Neuronal stem cell (in vitro differentiated cells): ENCODE results near the gene TNPO2.

ENCODE experiments used
- DNase-seq: peaks from one replicate; pipeline ENCODE4 v3.0.0-alpha.2; 2013; ENCODE audit warnings: low spot score
- H2AFZ ChIP-seq: one replicate; pipeline ENCODE4 v1.6.1; 2013; ENCODE audit warnings: mild to moderate bottlenecking, low read length, inconsistent platforms
- H2AK5ac ChIP-seq: 2 replicates; pipeline ENCODE4 v1.6.1; 2013; ENCODE audit warnings: low read depth, mild to moderate bottlenecking, inconsistent platforms, low read length, moderate library complexity, mixed read lengths
- H2BK120ac ChIP-seq: 2 replicates; pipeline ENCODE4 v1.6.1; 2013; ENCODE audit warnings: low read depth, mild to moderate bottlenecking, inconsistent platforms, low read length, moderate library complexity, mixed read lengths
- H2BK12ac ChIP-seq: one replicate; pipeline ENCODE4 v1.6.1; 2013; ENCODE audit warnings: low read length, inconsistent platforms
- H2BK15ac ChIP-seq: 2 replicates; pipeline ENCODE4 v1.6.1; 2013; ENCODE audit warnings: mild to moderate bottlenecking, low read length, inconsistent platforms, mixed read lengths
- H2BK5ac ChIP-seq: one replicate; pipeline ENCODE4 v1.6.1; 2013; ENCODE audit warnings: inconsistent platforms, mild to moderate bottlenecking, low read length, moderate library complexity
- H3K14ac ChIP-seq: one replicate; pipeline ENCODE4 v1.6.1; 2013; ENCODE audit warnings: low read length, inconsistent platforms
- H3K18ac ChIP-seq: 2 replicates; pipeline ENCODE4 v1.6.1; 2013; ENCODE audit warnings: low read length, inconsistent platforms
- H3K23ac ChIP-seq: 2 replicates; pipeline ENCODE4 v1.6.1; 2013; ENCODE audit warnings: low read depth, mild to moderate bottlenecking, mixed read lengths, low read length, inconsistent platforms; ENCODE audit not compliant: poor library complexity
- H3K27ac ChIP-seq: replicated peaks from 3 replicates; pipeline ENCODE4 v1.5.1; 2013; ENCODE audit warnings: low read length, inconsistent platforms
- H3K27me3 ChIP-seq, 3 experiments: 2 replicates each; pipeline ENCODE4 v1.6.1; 2013; ENCODE audit warnings: low read length in 3 of 3, mild to moderate bottlenecking in 2 of 3, inconsistent platforms in 1 of 3, low read depth in 1 of 3, mixed read lengths in 1 of 3, moderate library complexity in 1 of 3; ENCODE audit not compliant: control insufficient read depth in 3 of 3, insufficient read depth in 3 of 3
- H3K36me3 ChIP-seq, 2 donors: replicated peaks in 1 of 2; 2 replicates each; pipeline ENCODE4 v1.6.1; 2013; ENCODE audit warnings: low read length in 2 of 2; ENCODE audit not compliant: control insufficient read depth in 2 of 2, insufficient read depth in 2 of 2
- H3K4ac ChIP-seq: 2 replicates; pipeline ENCODE4 v1.6.1; 2013; ENCODE audit warnings: inconsistent platforms, mild to moderate bottlenecking, low read length, moderate library complexity
- H3K4me1 ChIP-seq, 2 donors: 1 replicate in 1 of 2; 2 replicates in 1 of 2; pipeline ENCODE4 v1.6.1; 2013; ENCODE audit warnings: low read length in 2 of 2, low read depth in 1 of 2; ENCODE audit not compliant: control insufficient read depth in 2 of 2, insufficient read depth in 1 of 2
- H3K4me2 ChIP-seq: one replicate; pipeline ENCODE4 v1.6.1; 2013; ENCODE audit warnings: mild to moderate bottlenecking, low read length, inconsistent platforms; ENCODE audit not compliant: insufficient read depth, poor library complexity, severe bottlenecking
- H3K4me3 ChIP-seq, 2 donors: 2 replicates each; pipeline ENCODE4 v1.5.1; 2013; ENCODE audit warnings: low read length in 2 of 2, mild to moderate bottlenecking in 2 of 2, inconsistent platforms in 1 of 2, moderate library complexity in 1 of 2
- H3K79me1 ChIP-seq: one replicate; pipeline ENCODE4 v1.6.1; 2013; ENCODE audit warnings: low read depth, mild to moderate bottlenecking, inconsistent platforms, low read length, moderate library complexity
- H3K9ac ChIP-seq: one replicate; pipeline ENCODE4 v1.6.1; 2013; ENCODE audit warnings: mild to moderate bottlenecking, low read depth, low read length, inconsistent platforms; ENCODE audit not compliant: poor library complexity
- H3K9me3 ChIP-seq, 2 donors: replicated peaks in 1 of 2; 2 replicates each; pipeline versions ENCODE3 to v1.6.1; 2013; ENCODE audit warnings: low read length in 2 of 2, mild to moderate bottlenecking in 2 of 2, inconsistent platforms in 1 of 2, low read depth in 1 of 2, mixed read lengths in 1 of 2, moderate library complexity in 1 of 2; ENCODE audit not compliant: control insufficient read depth in 2 of 2, insufficient read depth in 1 of 2
- H4K8ac ChIP-seq: one replicate; pipeline ENCODE4 v1.6.1; 2013; ENCODE audit warnings: low read depth, mild to moderate bottlenecking, inconsistent platforms, low read length, moderate library complexity
- H4K91ac ChIP-seq: one replicate; pipeline ENCODE4 v1.6.1; 2013; ENCODE audit warnings: low read length, low read depth, mild to moderate bottlenecking, inconsistent platforms; ENCODE audit not compliant: poor library complexity
- WGBS, 2 donors: extraction: QIAGEN DNeasy Blood & Tissue Kit; methylation state at CpG; one replicate each; pipeline ENCODE4 v1.1.7; 2013; ENCODE audit warnings: missing lambda C conversion rate in 2 of 2, mixed read lengths in 1 of 2; ENCODE audit not compliant: insufficient read length in 2 of 2, insufficient replicate concordance in 1 of 2; ENCODE audit errors: extremely low coverage in 2 of 2; 5-methylcytosine and 5-hydroxymethylcytosine counted together

TNPO2 gene

GRCh38 chr19:12695514-12695913 lies 28.2 kb downstream of the TNPO2 start:
- Histone ChIP-seq H3K36me3 (peaks cover 15 to 25% of the 10 kb centered on the region in 2 donors), H3K23ac (no peak overlapping the region), H3K14ac (no peak overlapping the region), H3K4ac (no peak overlapping the region), H2BK5ac (no peak overlapping the region), H3K27me3 (no peaks in the 10 kb centered on the region), H2BK120ac (no peak overlapping the region), H3K9me3 (no peaks in the 10 kb centered on the region), H4K8ac (no peak overlapping the region), H3K18ac (no peak overlapping the region), H3K79me1 (peaks cover 2% of the 10 kb centered on the region), H3K4me2 (peak overlapping the region; percentile 98), H2BK15ac (no peak overlapping the region), H3K9ac (peak overlapping the region; percentile 39), H2AK5ac (no peak overlapping the region), H4K91ac (no peak overlapping the region), H2AFZ (peak overlapping the region; percentile 97), H2BK12ac (no peak overlapping the region), H3K4me3 (peak overlapping the region in 1 of 2 donors; percentile 99), H3K27ac (no peak overlapping the region), H3K4me1 (peaks cover 3% of the 10 kb centered on the region in 2 donors)
- no peak for DNase-seq
- no CpG with 5 or more reads among the region's 1 CpG for WGBS, 2 donors

GRCh38 chr19:12695096-12695495 lies 28.6 kb downstream of the TNPO2 start:
- H2BK12ac ChIP-seq, result no peak overlapping the region
- peaks cover 2% of the 10 kb centered on the region for H3K79me1 ChIP-seq
- no peak for DNase-seq
- no peak overlapping the region for H2BK5ac ChIP-seq
- peaks cover 13 to 21% of the 10 kb centered on the region in 2 donors for H3K36me3 ChIP-seq
- no peak overlapping the region for H2BK120ac ChIP-seq
- H3K4me1 ChIP-seq, result peaks cover 3% of the 10 kb centered on the region in 2 donors
- no peak overlapping the region for H3K9ac ChIP-seq
- no peak overlapping the region for H3K18ac ChIP-seq
- no CpG with 5 or more reads among the region's 2 CpGs for WGBS, 2 donors
- H2BK15ac ChIP-seq, result no peak overlapping the region
- H3K9me3 ChIP-seq, result no peaks in the 10 kb centered on the region
- no peak overlapping the region for H3K27ac ChIP-seq
- H3K14ac ChIP-seq, result no peak overlapping the region
- no peaks in the 10 kb centered on the region for H3K27me3 ChIP-seq
- H4K8ac ChIP-seq, result no peak overlapping the region
- H3K4me2 ChIP-seq, result no peak overlapping the region
- no peak overlapping the region for H2AFZ ChIP-seq
- no peak overlapping the region for H2AK5ac ChIP-seq
- no peak overlapping the region for H3K4ac ChIP-seq
- no peak overlapping the region for H3K23ac ChIP-seq
- H3K4me3 ChIP-seq, result peak overlapping the region in 1 of 2 donors; percentile 99
- no peak overlapping the region for H4K91ac ChIP-seq

GRCh38 chr19:12694641-12695040 lies 29.1 kb downstream of the TNPO2 start:
- WGBS, 2 donors, result no CpG with 5 or more reads among the region's 16 CpGs
- no peak overlapping the region for H3K4ac ChIP-seq
- no peak overlapping the region for H2AK5ac ChIP-seq
- H2BK120ac ChIP-seq, result no peak overlapping the region
- peaks cover 9 to 20% of the 10 kb centered on the region in 2 donors for H3K36me3 ChIP-seq
- H3K27me3 ChIP-seq, result no peaks in the 10 kb centered on the region
- H3K23ac ChIP-seq, result peak overlapping the region; percentile 5
- no peak overlapping the region for H3K9ac ChIP-seq
- no peak overlapping the region for H2AFZ ChIP-seq
- peaks cover 4% of the 10 kb centered on the region for H3K79me1 ChIP-seq
- no peak overlapping the region for H3K4me2 ChIP-seq
- DNase-seq, result no peak
- H2BK15ac ChIP-seq, result no peak overlapping the region
- no peak overlapping the region for H3K27ac ChIP-seq
- no peak overlapping the region for H3K14ac ChIP-seq
- peak overlapping the region; percentile 23 to 99 for H3K4me3 ChIP-seq
- H3K18ac ChIP-seq, result no peak overlapping the region
- peaks cover 3% of the 10 kb centered on the region in 2 donors for H3K4me1 ChIP-seq
- H2BK5ac ChIP-seq, result no peak overlapping the region
- H4K8ac ChIP-seq, result no peak overlapping the region
- H4K91ac ChIP-seq, result no peak overlapping the region
- H2BK12ac ChIP-seq, result no peak overlapping the region
- no peaks in the 10 kb centered on the region for H3K9me3 ChIP-seq

GRCh38 chr19:12692960-12693359 lies 30.8 kb downstream of the TNPO2 start:
- H2AK5ac ChIP-seq, result no peak overlapping the region
- H2BK12ac ChIP-seq, result no peak overlapping the region
- H3K9ac ChIP-seq, result no peak overlapping the region
- no peaks in the 10 kb centered on the region for H3K27me3 ChIP-seq
- WGBS, 2 donors, result no CpG with 5 or more reads among the region's 5 CpGs
- peaks cover 4 to 5% of the 10 kb centered on the region in 2 donors for H3K36me3 ChIP-seq
- no peak overlapping the region for H3K14ac ChIP-seq
- H2BK15ac ChIP-seq, result no peak overlapping the region
- peaks cover 4% of the 10 kb centered on the region for H3K79me1 ChIP-seq
- no peak overlapping the region for H3K4me3 ChIP-seq
- no peak overlapping the region for H3K27ac ChIP-seq
- H3K4me2 ChIP-seq, result no peak overlapping the region
- H4K91ac ChIP-seq, result no peak overlapping the region
- H2BK5ac ChIP-seq, result no peak overlapping the region
- no peak overlapping the region for H2AFZ ChIP-seq
- H3K18ac ChIP-seq, result no peak overlapping the region
- no peak for DNase-seq
- H3K23ac ChIP-seq, result no peak overlapping the region
- no peaks in the 10 kb centered on the region for H3K9me3 ChIP-seq
- no peak overlapping the region for H3K4ac ChIP-seq
- no peak overlapping the region for H2BK120ac ChIP-seq
- H4K8ac ChIP-seq, result no peak overlapping the region
- peaks cover 3% of the 10 kb centered on the region in 2 donors for H3K4me1 ChIP-seq
